Endothelial cell of umbilical vein (primary cell): ENCODE results near the gene CSNK1G1. TPM values are rescaled to one million over a fixed set of nuclear protein-coding genes. Genes with fewer than 3 reads are reported as not detected.

ENCODE experiments used
- BruUV-seq: library from RNA; stranded (reverse); fragments of 400-500 nt; replicated peaks from 2 replicates; lab custom pipeline; 2021; lab: Mats Ljungman, UMichigan
- CTCF ChIA-PET: fragments of 300-600, 350-600 bp; sonication (Branson Sonifier 250); formaldehyde crosslinking; loops from one replicate; lab custom pipeline; 2021; ENCODE audit warnings: antibody characterized with exemption, inconsistent platforms; lab: Charles Lee
- POLR2A ChIA-PET: fragments of 300-600, 350-600 bp; sonication (Branson Sonifier 250); formaldehyde crosslinking; loops from one replicate; lab custom pipeline; 2021; ENCODE audit warnings: antibody characterized with exemption, inconsistent platforms; lab: Charles Lee
- DNase-seq: peaks from one replicate; pipeline ENCODE4 v3.0.0-alpha.2; 2011; ENCODE audit warnings: low read depth, low spot score
- FAIRE-seq: peaks from 2 replicates; lab custom pipeline; 2011; peaks lifted over from hg19 to GRCh38; lab: Jason Lieb, UNC
- H2AFZ ChIP-seq: 2 replicates; pipeline ENCODE4 v1.6.0; 2012; ENCODE audit warnings: low read depth, low read length, control low read depth, inconsistent platforms
- H3K27ac ChIP-seq: 2 replicates; pipeline ENCODE4 v1.5.1; 2011; ENCODE audit warnings: low read depth, mild to moderate bottlenecking, control low read depth, low read length, moderate library complexity; ENCODE audit not compliant: insufficient read depth
- H3K27me3 ChIP-seq, 2 experiments: 2 replicates each; pipeline versions ENCODE4 v1.6.0 to v1.6.1; 2011; ENCODE audit warnings: low read length in 2 of 2, mixed read lengths in 1 of 2; ENCODE audit not compliant: control insufficient read depth in 2 of 2, insufficient read depth in 2 of 2
- H3K36me3 ChIP-seq, 2 experiments: 2 replicates in 1 of 2; 3 replicates in 1 of 2; pipeline ENCODE4 v1.5.1; 2011; ENCODE audit warnings: low read length in 2 of 2, mild to moderate bottlenecking in 1 of 2, moderate library complexity in 1 of 2; ENCODE audit not compliant: control insufficient read depth in 2 of 2, insufficient read depth in 2 of 2; ENCODE audit errors: extremely low read depth in 1 of 2
- H3K4me1 ChIP-seq: 3 replicates; pipeline ENCODE4 v1.5.1; 2011; ENCODE audit warnings: mild to moderate bottlenecking, low read length; ENCODE audit not compliant: control insufficient read depth, insufficient read depth; ENCODE audit errors: extremely low read depth
- H3K4me2 ChIP-seq: 2 replicates; pipeline ENCODE4 v1.6.1; 2011; ENCODE audit warnings: low read length, control low read depth, mixed read lengths; ENCODE audit not compliant: insufficient read depth
- H3K4me3 ChIP-seq, 3 experiments: fragments of 200-600 bp in 1 of 3; sonication (generic), shearing (Covaris generic) in 1 of 3; replicated peaks in 1 of 3; 2 replicates each; pipeline ENCODE4 v1.5.1; 2011 to 2016; ENCODE audit warnings: control low read depth in 3 of 3, low read length in 3 of 3, mild to moderate bottlenecking in 2 of 3, inconsistent platforms in 1 of 3, low read depth in 1 of 3, moderate library complexity in 1 of 3; ENCODE audit not compliant: insufficient read depth in 1 of 3
- H3K79me2 ChIP-seq: 2 replicates; pipeline ENCODE4 v1.6.0; 2012; ENCODE audit warnings: low read length, inconsistent platforms; ENCODE audit not compliant: control insufficient read depth, insufficient read depth
- H3K9ac ChIP-seq: replicated peaks from 2 replicates; pipeline ENCODE3; 2011; ENCODE audit warnings: low read length, control low read depth; ENCODE audit not compliant: insufficient read depth; ENCODE audit errors: extremely low read depth
- H3K9me1 ChIP-seq: replicated peaks from 3 replicates; pipeline ENCODE4 v1.6.0; 2011; ENCODE audit warnings: mild to moderate bottlenecking, low read length; ENCODE audit not compliant: control insufficient read depth, insufficient read depth; ENCODE audit errors: extremely low read depth
- H3K9me3 ChIP-seq: replicated peaks from 2 replicates; pipeline ENCODE4 v1.5.1; 2012; ENCODE audit warnings: low read length, inconsistent platforms; ENCODE audit not compliant: control insufficient read depth, insufficient read depth
- H4K20me1 ChIP-seq: replicated peaks from 2 replicates; pipeline ENCODE3; 2011; ENCODE audit warnings: mild to moderate bottlenecking, low read length; ENCODE audit not compliant: control insufficient read depth, insufficient read depth; ENCODE audit errors: extremely low read depth
- CTCF ChIP-seq, 2 donors: IDR thresholded peaks; 1 replicate in 1 of 2; 2 replicates in 1 of 2; pipeline ENCODE4 v1.5.1; 2011; ENCODE audit warnings: low read length in 2 of 2, mild to moderate bottlenecking in 2 of 2, moderate library complexity in 2 of 2, control low read depth in 1 of 2, inconsistent platforms in 1 of 2, low read depth in 1 of 2; ENCODE audit not compliant: insufficient read depth in 1 of 2; ENCODE audit errors: extremely low read depth in 1 of 2
- EZH2 ChIP-seq: IDR thresholded peaks from 2 replicates; pipeline ENCODE4 v1.6.1; 2012; ENCODE audit warnings: borderline replicate concordance, low read depth, mild to moderate bottlenecking, moderate library complexity, low read length, inconsistent platforms; ENCODE audit not compliant: severe bottlenecking
- FOS ChIP-seq: IDR thresholded peaks from 2 replicates; pipeline ENCODE4 v1.6.1; 2011; ENCODE audit warnings: mild to moderate bottlenecking, low read length, moderate library complexity, borderline replicate concordance; ENCODE audit not compliant: insufficient read depth
- GATA2 ChIP-seq: IDR thresholded peaks from 2 replicates; pipeline ENCODE4 v1.7.0; 2011; ENCODE audit warnings: low read depth, mild to moderate bottlenecking, moderate library complexity, mixed read lengths, low read length; ENCODE audit not compliant: insufficient read length, insufficient read depth
- JUN ChIP-seq: IDR thresholded peaks from 2 replicates; pipeline ENCODE4 v1.6.1; 2011; ENCODE audit warnings: borderline replicate concordance, low read depth; ENCODE audit not compliant: insufficient read length, insufficient read depth
- MAX ChIP-seq: IDR thresholded peaks from 2 replicates; pipeline ENCODE4 v1.6.1; 2011; ENCODE audit not compliant: insufficient read depth, insufficient read length
- MYC ChIP-seq: IDR thresholded peaks from one replicate; pipeline ENCODE4 v1.6.1; 2011; ENCODE audit warnings: mild to moderate bottlenecking, low read depth, low read length
- POLR2A ChIP-seq: IDR thresholded peaks from 2 replicates; pipeline ENCODE4 v1.6.1; 2012; ENCODE audit warnings: low read depth, mild to moderate bottlenecking, control low read depth, low read length
- POLR2AphosphoS5 ChIP-seq: IDR thresholded peaks from 2 replicates; pipeline ENCODE4 v1.6.1; 2012; ENCODE audit warnings: low read depth, mild to moderate bottlenecking, control low read depth, low read length, moderate library complexity; ENCODE audit not compliant: insufficient read depth
- dilution Hi-C: fragments of 300-500 bp; cut with MboI; formaldehyde crosslinking; loops from one replicate; pipeline ENCODE4 v1.15.0; 2019; ENCODE audit warnings: low sequenced_read_pairs; ENCODE audit not compliant: extremely low pct_ligation_motif_present
- intact Hi-C: fragments of 100-400 bp; cut with micrococcal nuclease; formaldehyde crosslinking; loops from one replicate; pipeline ENCODE4 v1.10.0; 2022
- polyA plus RNA-seq, 4 experiments: library from polyadenylated mRNA; depleted of rRNA in 3 of 4; stranded (reverse) in 3 of 4; unstranded in 1 of 4; fragments of >200 nt; gene quantifications; 2 replicates each; pipeline versions ENCODE4 v1.2.1 to v1.2.3, GENCODE V29; 2011 to 2012; ENCODE audit warnings: missing spikeins in 1 of 4
- total RNA-seq: library from RNA; stranded (reverse); gene quantifications from 2 replicates; pipeline ENCODE4 v1.2.3, GENCODE V29; 2021

CSNK1G1 gene
- total and polyA plus RNA-seq, 2 donors (not counting 3 experiments of a cell fraction or from before 2014, with no cell fraction given), result 9.0 to 31.7 TPM

- no peak overlapping the region for H2AFZ ChIP-seq
- H3K27me3 ChIP-seq, result no peaks in the 10 kb centered on the region
- H3K9me1 ChIP-seq, result no peaks in the 10 kb centered on the region
- no peak overlapping the region for H3K9ac ChIP-seq
- DNase-seq, result no peak
- ChIA-PET POLR2A (no interaction called here), CTCF (no interaction called here)
- no peak overlapping the region for H3K4me2 ChIP-seq
- no peaks in the 10 kb centered on the region for H3K4me1 ChIP-seq
- H3K79me2 ChIP-seq, result peaks cover 19% of the 10 kb centered on the region
- intact Hi-C loops, result no loop called here
- no peaks in the 10 kb centered on the region for H4K20me1 ChIP-seq
- BruUV-seq, result no TSS peak
- H3K9me3 ChIP-seq, result no peaks in the 10 kb centered on the region
- no peak for FAIRE-seq
- TF ChIP-seq MAX (no peak), FOS (no peak), EZH2 (no peak), POLR2A (no peak), CTCF (IDR thresholded peaks at IDR 0.05; ENCODE audit: extremely low read depth in 1 of 2, insufficient read depth in 1 of 2, low read depth in 1 of 2, low read length in 2 of 2) (no peak), JUN (no peak), GATA2 (no peak), POLR2AphosphoS5 (no peak), MYC (no peak)
- no peaks in the 10 kb centered on the region for H3K36me3 ChIP-seq
- dilution Hi-C loops, result no loop called here
- H3K27ac ChIP-seq, result no peak overlapping the region
- no peak overlapping the region for H3K4me3 ChIP-seq
These were observed 73.3 kb downstream of the CSNK1G1 start for GRCh38 chr15:64282701-64283100.
